Medulla oblongata (tissue), 1 donor: ENCODE results near the gene SLC17A4.
"Not testable (repeated sequence)": the region's sequence is repeated elsewhere in the genome, so short reads cannot be mapped to it uniquely, and the experiment has no call there.

Source experiments
- DNase-seq: peaks from one replicate; pipeline ENCODE4 v3.0.0-alpha.2; 2015; ENCODE audit errors: extremely low spot score

SLC17A4 gene, protein sequence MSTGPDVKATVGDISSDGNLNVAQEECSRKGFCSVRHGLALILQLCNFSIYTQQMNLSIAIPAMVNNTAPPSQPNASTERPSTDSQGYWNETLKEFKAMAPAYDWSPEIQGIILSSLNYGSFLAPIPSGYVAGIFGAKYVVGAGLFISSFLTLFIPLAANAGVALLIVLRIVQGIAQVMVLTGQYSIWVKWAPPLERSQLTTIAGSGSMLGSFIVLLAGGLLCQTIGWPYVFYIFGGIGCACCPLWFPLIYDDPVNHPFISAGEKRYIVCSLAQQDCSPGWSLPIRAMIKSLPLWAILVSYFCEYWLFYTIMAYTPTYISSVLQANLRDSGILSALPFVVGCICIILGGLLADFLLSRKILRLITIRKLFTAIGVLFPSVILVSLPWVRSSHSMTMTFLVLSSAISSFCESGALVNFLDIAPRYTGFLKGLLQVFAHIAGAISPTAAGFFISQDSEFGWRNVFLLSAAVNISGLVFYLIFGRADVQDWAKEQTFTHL

DNA sequence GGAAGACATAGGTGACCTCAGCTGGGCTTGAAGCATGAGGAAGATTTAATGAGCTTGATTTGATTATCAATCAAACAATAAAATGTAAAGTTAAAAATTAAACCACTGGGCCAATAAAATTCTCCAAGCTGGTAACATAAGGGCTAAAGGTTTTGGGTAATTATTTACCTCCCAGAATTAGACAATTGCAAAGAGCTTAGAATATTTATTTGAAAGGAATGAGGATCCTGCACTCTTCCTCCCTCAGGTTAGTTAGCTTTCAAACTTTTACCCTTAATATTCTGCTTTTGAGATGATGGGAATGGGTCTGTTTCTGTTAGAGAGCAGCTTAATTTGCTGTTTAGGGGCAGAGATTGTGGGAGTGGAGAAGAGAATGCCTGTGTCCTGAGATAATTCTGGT is at the start of gene SLC17A4:
SLC17A4 (plus strand) TSS at position 208 of the 400 bp plus-strand sequence. CDS start 7,221 bp downstream, outside the sequence.
- no peak for DNase-seq

DNA sequence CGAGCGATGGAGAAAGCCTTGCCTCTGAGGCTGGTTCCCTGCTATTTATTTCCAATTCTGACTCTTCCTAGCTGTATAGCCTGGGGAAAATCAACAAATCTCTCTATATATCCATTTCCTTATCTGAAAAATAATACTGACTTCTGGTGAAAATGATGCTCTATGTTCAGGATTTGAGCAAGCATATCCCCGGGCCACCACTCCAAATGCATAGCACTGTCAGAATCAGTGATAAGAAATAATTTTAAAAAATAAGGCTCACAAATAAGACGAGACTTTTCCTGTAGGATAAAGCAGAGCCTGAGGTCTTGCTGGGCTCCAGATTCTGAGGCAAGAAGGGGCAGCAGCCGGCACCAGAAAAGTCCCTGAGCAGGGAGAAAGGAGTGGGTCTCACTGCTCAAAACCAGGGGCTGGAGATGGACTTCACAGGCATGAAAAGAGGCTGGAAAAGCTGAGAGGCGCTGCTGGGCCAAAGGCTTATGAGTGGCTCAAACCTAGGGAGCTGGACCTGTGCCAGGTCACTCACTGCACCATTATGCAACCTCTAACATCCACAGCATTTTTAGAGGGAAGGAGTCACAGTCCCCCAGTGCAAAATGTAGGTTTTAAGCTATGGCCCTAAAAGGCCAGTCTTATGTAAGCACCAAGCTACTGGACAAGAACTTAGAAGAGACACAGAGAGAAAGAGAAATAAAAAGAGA is 48.1 kb upstream of the SLC17A4 start:
- peak; percentile 33 for DNase-seq

DNA sequence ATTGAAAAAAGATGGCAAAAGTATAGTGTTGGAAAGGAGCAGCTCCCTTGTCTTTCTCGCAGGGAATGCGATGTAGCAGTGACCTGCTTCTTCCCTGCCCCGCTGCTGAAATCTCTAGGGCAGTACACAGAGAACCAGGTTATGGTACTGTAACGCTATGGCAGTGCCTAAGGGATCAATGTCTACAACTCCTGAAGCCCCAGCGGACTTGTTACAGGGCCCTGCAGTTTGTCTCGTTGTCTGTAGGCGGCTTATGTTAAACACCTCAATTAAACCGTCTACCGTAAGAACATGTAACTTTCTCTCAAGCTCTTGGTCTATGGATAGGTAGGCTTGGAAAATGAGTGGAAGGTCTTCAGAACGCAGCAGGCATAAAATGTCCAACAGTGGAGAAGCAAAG is 44.8 kb upstream of the SLC17A4 start:
- DNase-seq, result no peak

DNA sequence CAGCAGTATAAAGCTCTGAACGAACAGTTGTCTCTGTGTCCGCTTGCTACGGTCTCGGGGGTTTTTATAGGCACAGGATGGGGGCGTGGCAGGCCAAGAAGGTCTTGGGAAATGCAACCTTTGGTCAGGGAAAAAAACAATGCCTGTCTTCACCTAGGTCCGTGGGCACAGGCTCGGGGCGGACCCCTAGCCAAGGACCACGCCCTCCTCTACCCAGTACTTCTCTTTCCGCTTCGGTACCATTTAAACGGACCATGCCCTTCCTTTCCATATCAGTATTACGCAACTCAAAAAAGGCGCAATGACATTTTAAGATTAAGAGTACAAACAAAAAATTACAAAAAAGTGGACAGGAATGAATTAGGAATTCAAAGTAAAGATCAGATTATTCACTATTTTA is 44.3 kb upstream of the SLC17A4 start:
- no peak for DNase-seq

DNA sequence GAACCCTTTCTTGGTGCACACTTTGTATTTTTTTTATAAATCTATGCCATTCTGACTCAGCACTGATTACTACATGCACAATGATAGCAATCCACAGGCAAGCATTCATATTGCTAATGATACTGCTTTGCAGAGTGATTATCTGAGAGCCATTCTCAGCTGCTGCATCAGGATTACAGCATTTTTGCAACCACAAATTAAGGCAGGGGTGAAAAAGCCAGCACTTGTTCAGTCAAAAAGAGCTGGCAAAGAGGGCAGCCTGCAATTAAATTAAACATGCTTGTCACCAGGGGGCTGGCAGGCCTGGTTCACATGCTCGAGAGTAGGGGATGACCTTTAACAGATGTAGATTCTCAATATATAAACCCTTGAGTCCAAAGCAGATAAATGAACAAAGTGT is 40.7 kb upstream of the SLC17A4 start:
- no peak for DNase-seq

DNA sequence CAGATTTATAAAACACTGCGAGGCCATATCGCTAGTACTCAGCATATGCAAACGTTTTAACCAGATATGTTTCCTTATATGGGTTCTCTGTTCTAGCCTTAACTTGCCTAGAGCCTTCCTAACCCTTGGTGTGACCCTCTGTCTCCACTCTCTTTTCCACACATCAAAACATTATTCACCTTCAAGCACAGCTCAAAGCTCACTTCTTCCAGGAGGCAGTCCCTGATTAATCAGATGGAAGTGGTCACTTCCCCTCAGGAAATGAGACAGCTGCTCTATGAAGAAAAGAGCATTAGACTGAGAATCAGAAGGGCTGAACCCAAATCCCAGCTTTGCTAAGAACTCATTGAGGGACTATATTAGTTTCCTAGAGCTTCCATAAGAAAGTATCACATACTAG is 39.8 kb upstream of the SLC17A4 start:
- no peak for DNase-seq

DNA sequence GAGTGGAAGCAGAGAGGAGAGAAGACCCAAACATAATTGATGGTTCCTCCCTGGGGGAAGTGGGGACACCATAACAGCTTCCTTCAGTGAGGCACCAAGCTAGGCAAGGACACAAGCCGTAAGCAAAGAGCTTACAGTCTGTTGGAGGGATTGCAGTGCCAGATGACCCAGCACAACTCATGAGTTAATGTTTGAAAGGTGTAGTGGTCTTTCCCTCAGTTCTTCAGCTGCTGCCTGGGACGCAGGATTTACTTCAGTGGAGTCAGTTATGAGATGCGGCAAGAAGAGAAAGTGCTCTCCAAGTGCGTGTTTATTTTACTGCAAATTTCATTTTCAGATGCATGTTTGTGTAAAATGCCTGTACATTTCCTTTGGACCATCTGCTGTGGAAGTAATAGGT is 38.7 kb upstream of the SLC17A4 start:
- DNase-seq, result no peak

DNA sequence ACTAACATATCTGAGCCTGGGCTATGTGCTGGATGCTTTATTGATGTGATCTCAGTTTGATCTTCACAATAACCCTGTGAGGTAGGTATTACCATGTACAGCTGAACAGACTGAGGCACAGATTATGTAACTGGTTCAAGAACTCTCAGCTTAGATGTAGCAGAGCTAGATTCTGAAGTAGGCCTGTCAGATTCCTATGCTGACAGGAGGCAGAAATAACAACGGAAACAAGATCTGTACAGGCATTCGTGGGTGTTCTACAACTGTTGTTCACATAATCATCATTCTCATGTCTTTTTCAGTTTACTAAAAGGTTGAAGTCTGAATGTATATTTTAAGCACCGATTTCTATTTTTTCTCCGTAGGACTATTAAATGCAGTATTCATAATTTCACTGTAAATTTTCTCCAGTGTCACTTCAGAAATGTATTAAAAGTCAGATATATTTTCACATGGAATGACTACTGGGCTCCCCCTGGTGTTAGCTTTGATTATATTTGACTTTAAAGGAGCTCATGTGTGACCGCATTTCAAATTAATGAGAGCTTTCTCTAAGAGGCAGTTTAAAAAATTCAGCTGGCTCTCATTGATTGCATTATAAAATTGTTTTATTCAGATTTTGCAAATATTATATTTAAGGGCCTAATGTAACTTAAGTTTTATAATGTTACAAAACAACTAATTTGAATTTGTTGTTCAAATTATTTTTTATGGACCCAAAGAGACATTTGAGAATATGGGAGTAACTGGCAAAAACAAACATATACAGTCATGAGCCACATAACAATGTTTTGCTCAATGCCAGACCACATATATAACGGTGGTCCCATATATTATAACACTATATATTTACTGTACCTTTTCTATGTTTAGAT is 36.4 kb upstream of the SLC17A4 start:
- DNase-seq, result peak; percentile 50

DNA sequence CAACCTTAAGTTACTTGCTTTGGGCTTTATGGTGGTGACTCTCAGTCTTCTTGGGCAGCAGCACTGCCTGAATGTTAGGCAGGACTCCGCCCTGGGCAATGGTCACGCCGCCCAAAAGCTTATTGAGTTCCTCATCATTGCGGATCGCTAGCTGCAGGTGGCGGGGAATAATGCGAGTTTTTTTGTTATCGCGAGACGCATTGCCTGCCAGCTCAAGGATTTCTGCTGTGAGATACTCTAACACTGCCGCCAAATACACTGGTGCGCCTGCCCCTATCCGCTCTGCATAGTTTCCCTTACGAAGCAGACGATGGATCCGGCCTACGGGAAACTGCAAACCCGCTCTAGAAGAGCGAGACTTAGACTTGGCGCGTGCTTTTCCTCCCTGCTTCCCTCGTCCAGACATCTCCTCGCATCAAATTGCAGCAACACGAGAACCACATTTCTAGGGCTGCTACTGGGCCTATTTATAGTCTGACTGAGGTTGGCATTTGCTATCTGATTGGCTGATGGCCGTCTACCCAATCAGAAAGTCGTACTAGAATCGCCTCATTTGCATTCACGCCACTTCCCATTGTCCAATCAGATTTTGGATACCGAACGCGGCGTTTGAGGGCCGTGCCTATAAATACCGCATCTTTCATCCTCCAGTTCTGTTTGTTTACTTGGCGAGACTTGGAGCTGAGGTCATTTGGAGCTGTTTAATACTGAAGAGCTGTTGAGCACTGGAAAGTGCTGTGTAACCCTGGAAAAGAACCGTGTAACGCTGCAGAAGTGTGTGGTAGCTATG is 28.2 kb upstream of the SLC17A4 start:
- DNase-seq, result no peak

DNA sequence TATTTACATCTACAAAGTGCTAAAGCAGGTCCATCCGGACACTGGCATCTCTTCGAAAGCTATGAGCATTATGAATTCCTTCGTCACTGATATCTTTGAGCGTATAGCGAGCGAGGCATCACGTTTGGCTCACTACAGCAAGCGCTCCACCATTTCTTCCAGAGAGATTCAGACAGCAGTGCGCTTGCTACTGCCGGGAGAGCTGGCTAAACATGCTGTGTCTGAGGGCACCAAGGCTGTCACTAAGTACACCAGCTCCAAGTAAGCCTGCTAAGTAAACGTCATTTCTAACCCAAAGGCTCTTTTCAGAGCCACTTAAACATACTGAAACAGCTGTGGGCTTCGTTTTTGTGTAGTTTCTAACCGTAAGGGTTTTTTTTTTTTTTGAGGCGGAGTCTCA is 27.5 kb upstream of the SLC17A4 start:
- DNase-seq, result no peak

DNA sequence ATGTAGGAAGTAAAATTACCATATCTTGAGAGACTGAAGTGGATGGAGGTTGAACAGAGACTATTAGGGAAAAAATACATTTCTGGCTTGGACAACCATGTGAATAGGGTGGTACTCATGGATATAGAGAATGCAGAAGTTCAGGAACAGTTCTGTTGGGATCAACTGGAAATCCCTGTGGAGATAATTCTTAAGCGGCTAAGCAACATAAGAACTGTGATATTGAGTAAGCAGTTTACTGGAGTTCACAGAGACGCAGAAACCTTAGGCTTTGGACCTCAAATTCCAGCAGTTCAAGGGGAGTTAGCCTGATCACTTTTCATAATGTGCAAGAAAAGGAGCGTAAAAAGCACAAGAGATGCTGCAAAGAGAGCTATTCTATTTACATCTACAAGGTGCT is 23.6 kb upstream of the SLC17A4 start:
- DNase-seq, result no peak

DNA sequence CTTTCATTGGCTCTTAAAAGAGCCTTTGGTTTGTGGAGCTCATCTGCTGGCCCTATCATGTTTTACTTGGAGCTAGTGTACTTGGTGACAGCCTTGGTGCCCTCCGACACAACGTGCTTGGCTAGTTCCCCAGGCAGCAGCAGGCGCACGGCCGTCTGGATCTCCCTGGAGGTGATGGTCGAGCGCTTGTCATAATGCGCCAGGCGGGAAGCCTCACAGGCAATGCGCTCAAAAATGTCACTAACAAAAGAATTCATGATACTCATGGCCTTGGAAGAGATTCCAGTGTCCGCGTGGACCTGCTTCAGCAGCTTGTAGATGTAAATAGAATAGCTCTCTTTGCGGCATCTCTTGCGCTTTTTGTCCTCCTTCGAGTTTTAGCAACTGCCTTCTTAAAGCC is 22.8 kb upstream of the SLC17A4 start:
- DNase-seq, result no peak

DNA sequence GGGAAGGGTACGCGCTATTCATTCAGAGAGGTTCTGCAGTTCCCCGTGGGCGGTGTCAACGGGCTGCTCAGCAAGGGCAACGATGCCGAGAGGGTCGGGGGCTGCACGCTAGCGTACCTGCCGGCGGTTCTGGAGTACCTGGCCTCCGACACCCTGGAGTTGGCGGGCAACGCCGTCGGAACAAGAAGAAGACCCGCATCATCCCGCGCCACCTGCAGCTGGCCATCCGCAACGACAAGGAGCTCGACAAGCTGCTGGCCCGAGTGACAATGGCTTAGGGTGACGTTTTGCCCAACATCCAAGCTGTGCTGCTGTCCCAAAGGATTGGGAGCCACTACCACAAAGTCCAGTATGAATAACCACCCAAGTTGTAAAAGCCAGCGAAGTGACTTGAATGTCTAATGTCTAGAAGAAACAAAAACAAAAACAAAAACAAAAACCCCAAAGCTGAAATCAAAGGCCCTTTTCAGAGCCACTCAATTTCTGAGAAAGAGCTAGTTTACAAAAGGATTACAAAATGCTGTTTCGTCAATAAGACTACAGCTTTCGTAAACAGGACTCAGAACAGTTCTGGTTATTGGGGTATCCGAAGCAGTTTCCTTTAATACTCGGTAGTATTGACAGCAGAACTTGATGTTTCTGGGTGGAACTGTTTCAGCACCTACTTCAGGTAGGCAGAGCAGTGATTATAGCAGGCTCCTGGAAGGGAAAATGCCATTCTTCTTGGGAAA is 21.9 kb upstream of the SLC17A4 start:
- no peak for DNase-seq

DNA sequence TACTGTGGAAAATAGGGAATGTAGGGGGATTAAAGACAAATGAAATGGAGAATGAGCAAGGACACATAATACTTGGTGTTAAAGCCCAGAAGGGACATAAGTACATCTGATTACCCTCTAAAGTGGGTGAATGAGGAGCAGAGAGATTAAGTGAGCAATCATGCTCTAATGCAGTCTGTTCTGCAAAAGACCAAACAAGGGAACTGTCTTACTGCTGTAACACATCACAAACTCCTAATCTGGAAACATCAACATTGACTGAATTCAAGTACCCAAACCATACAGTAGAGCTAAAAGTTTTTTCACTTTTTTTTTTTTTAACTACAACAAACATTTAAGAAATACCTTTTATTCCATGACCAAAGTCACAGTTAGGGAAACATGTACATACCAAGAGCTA is 19.3 kb upstream of the SLC17A4 start:
- DNase-seq, result no peak

DNA sequence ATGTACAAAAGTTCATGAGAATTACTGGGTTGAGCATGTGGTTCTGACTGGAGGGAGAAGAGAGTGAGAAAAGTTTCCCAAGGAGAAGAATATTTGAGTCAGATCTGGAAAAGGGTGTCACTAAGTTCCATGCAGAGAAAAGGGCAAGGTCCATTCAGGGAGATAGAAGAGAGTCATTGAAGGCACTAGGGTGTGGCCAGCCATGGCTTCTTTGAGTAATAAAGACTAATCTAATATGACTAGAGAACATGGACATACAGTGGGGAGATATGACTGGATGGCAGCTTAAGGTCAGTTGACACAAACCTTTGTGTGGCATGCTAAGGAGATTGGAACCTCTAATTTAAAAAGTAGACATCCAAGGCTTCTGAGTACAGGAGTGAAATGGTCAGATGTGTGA is 10.7 kb upstream of the SLC17A4 start:
- DNase-seq, result no peak

DNA sequence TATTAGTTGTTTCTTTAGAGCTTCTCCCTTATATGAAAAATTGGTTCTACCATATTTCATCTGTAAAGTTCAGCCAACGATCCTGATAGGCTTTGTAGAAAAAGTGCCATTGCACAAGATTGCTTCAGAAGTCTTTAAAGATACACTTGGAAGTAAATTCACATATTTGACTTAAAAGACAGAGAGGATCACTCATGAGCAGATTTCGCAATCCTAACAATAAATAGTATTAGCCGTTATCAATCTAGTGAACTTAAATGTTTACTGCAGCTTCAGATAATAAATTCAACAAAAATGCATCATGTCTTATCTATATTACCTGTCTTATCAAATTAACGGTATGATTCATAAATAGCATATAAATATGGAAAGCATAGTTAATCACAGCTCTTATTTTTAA is 8.7 kb upstream of the SLC17A4 start:
- DNase-seq, result no peak

DNA sequence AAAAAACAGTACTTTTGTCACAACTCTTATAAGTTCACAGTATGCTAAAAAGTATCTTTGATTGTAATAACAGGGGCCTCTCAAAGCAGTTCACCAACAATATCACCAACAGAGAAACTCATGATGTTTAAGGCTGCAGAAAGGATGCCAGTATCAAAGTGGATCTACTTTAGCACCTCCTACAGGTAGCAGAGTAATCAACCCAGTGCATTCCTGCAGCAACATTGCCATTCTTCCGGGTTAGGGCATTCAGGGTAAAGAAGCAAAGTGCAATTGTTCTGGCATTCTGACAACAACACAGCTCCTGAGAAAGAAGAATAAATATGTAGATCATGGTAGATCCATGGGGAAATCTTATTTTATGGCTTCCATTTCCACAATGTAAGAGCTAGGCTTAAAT is 7.6 kb upstream of the SLC17A4 start:
- DNase-seq, result no peak

DNA sequence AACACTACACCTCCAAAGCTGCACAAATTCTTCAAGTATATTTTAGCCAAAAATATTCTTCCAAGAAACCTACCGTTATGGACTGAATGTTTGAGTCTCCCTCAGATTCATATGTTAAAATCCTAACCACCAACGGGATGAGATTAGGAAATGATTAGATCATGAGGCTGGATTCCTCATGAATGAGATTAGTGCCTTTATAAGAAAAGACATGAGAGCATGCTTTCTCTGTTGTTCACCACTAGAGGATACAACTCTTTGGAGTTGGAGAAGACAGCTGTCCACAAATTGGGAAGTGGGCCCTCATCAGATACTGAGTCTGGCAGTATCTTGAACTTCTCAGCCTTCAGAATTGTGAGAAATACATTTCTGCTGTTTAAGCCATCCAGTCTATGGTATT is 7.1 kb upstream of the SLC17A4 start:
- DNase-seq, result no peak

DNA sequence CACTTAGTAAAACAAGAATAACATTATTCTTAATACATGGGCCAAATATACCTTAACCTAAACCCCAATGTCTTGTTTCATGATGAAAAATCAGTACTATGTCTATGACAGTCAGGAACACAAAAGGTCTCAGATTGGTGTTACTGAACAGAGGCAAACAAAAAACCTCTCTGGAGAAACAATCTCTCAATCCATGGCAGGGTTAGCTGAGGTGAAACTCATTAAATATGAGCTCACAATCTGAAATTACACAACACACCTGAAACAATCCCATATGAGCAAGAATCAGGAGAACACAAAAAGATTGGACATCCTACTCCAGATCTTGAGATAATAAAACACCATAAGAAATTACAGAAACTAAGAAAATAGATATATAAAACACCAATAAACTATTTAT is 6.5 kb upstream of the SLC17A4 start:
- no peak for DNase-seq

DNA sequence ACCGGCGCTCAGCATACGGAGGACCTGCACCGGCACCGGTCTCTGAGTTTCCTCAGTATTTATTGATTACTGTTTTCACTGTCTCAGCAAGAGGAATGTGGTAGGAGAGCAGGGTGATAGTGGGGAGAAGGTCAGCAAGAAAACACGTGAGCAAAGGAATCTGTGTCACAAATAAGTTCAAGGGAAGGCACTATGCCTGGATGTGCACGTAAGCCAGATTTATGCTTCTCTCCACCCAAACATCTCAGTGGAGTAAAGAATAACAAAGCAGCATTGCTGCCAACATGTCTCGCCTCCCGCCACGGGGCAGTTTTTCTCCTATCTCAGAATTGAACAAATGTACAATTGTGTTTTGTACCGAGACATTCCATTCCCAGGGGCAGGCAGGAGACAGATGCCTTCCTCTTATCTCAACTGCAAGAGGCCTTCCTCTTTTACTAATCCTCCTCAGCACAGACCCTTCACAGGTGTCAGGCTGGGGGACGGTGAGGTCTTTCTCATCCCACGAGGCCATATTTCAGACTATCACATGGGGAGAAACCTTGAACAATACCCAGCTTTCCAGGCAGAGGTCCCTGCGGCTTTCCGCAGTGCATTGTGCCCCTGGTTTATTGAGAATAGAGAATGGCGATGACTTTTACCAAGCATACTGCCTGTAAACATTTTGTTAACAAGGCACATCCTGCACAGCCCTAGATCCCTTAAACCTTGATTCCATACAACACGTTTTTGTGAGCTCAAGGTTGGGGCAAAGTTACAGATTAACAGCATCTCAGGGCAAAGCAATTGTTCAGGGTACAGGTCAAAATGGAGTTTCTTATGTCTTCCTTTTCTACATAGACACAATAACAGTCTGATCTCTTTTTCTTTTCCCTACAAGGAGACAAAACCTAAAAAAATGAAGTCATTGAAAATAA is 5.7 kb upstream of the SLC17A4 start:
- DNase-seq, result not testable (repeated sequence)
